RPMI8226 (cell line): Measurements from ENCODE around the gene SELP.

Experiments
- DNase-seq: peaks from one replicate; pipeline ENCODE4 v3.0.0-alpha.2; 2015

SELP gene

GRCh38 chr1:169572187-169572586 lies 57.7 kb downstream of the SELP start:
- no peak for DNase-seq

DNA sequence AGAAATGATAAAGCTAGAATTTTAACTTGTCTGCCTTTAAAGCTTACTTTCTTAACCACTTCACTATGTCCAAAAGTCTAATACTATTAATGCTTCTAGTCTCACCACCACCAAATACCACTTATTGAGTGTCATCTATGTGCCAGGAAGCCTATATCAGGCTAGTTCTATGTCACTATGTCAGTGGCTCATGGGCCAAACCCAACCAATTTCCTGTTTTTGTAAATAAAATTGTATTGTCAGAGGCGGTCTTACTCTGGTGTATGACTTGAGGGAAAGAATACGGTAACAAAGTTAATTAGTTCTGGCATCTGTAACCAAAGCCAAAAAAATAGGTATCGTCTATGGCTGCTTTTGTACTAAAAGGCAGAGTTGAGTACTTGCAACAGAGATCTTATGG lies 58.5 kb downstream of the SELP start:
- DNase-seq: no peak

GRCh38 chr1:169570172-169570574 lies 59.8 kb downstream of the SELP start:
- DNase-seq: no peak

- no peak for DNase-seq
These were observed 61.4 kb downstream of the SELP start for GRCh38 chr1:169568497-169568896.

- DNase-seq: no peak
These were observed 64.3 kb downstream of the SELP start for GRCh38 chr1:169565335-169566271.

DNA sequence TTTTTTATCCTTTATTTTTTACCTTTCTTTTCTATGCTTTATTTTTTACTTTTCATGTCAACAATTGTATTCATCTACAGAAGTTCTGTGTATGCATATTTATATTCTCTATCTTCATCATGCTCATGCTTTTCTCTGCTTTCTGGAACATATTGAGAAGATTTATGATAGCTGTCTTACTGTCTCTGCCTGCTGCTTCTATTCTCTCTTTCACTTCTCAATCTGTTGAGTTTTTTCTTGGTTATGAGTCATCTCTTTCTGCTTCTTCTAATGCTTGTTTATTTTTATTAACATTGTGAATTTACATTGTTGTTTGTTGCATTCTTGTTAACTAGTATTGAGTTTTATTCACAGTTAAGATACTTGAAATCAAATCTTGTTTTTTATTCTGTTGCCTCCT lies 66.3 kb downstream of the SELP start:
- DNase-seq: no peak

- DNase-seq: no peak
These were observed 66.8 kb downstream of the SELP start for GRCh38 chr1:169563019-169563615.

GRCh38 chr1:169561692-169562091 lies 68.2 kb downstream of the SELP start:
- DNase-seq: no peak

GRCh38 chr1:169557131-169557530 lies 72.8 kb downstream of the SELP start:
- no peak for DNase-seq

- DNase-seq: peak; percentile 41
These were observed 79.6 kb downstream of the SELP start for GRCh38 chr1:169550294-169550693.

GRCh38 chr1:169548282-169548681 lies 81.6 kb downstream of the SELP start:
- DNase-seq: no peak

- peak; percentile 79 for DNase-seq
These were observed 83.6 kb downstream of the SELP start for GRCh38 chr1:169546087-169546995.

GRCh38 chr1:169545472-169545871 lies 84.5 kb downstream of the SELP start:
- DNase-seq: no peak

GRCh38 chr1:169538998-169539871 lies 90.7 kb downstream of the SELP start:
- DNase-seq: no peak
